HEK293 (cell line): Measurements from ENCODE around the gene HOXA3.

Source experiments
- CTCF ChIA-PET: fragments of 350-600 bp; formaldehyde crosslinking; extraction: SDS; loops from one replicate; lab custom pipeline; 2021; ENCODE audit warnings: antibody characterized with exemption; lab: Yijun Ruan, JAX
- POLR2A ChIA-PET: fragments of 300-600 bp; formaldehyde crosslinking; extraction: SDS; loops from one replicate; lab custom pipeline; 2020; ENCODE audit warnings: antibody characterized with exemption, inconsistent platforms; lab: Yijun Ruan, JAX
- H3K27ac ChIP-seq: fragments of 200-500 bp; sonication (Bioruptor generic); 2 replicates; pipeline ENCODE4 v1.5.1; 2014; ENCODE audit warnings: low read depth, low read length, control low read depth, inconsistent platforms; ENCODE audit errors: extremely low read depth
- H3K36me3 ChIP-seq, 2 experiments: fragments of 200-500 bp in 1 of 2; sonication (Bioruptor generic) in 1 of 2; 1 replicate in 1 of 2; 2 replicates in 1 of 2; pipeline ENCODE4 v1.5.1; 2014 to 2017; ENCODE audit warnings: inconsistent platforms in 2 of 2, low read length in 2 of 2; ENCODE audit not compliant: control insufficient read depth in 2 of 2, insufficient read depth in 1 of 2
- H3K4me1 ChIP-seq: fragments of 200-500 bp; sonication (Bioruptor generic); 2 replicates; pipeline ENCODE4 v1.5.1; 2014; ENCODE audit warnings: mild to moderate bottlenecking, low read length, inconsistent platforms; ENCODE audit not compliant: control insufficient read depth, insufficient read depth
- H3K4me3 ChIP-seq: 2 replicates; pipeline ENCODE4 v1.5.1; 2011; ENCODE audit warnings: low read depth, mild to moderate bottlenecking, control low read depth, low read length, moderate library complexity
- H3K9me3 ChIP-seq: fragments of 200-500 bp; sonication (Bioruptor generic); 2 replicates; pipeline ENCODE4 v1.5.1; 2014; ENCODE audit warnings: low read depth, low read length, inconsistent platforms; ENCODE audit not compliant: control insufficient read depth, insufficient read depth
- FEZF1 ChIP-seq: fragments of 450-650 bp; formaldehyde crosslinking; IDR thresholded peaks from 2 replicates; pipeline ENCODE4 v1.5.1; 2016; ENCODE audit warnings: missing biosample characterization, missing genetic modification characterization
- GLI4 ChIP-seq: fragments of 450-650 bp; formaldehyde crosslinking; IDR thresholded peaks from 2 replicates; pipeline ENCODE4 v1.5.1; 2016; ENCODE audit warnings: missing biosample characterization, missing genetic modification characterization
- GLIS2 ChIP-seq: fragments of 450-650 bp; formaldehyde crosslinking; IDR thresholded peaks from 2 replicates; pipeline ENCODE4 v1.5.1; 2016; ENCODE audit warnings: missing biosample characterization, missing genetic modification characterization
- SCRT1 ChIP-seq: fragments of 450-650 bp; formaldehyde crosslinking; IDR thresholded peaks from 2 replicates; pipeline ENCODE4 v1.5.1; 2016; ENCODE audit warnings: missing biosample characterization, missing genetic modification characterization, borderline replicate concordance
- ZBTB17 ChIP-seq: fragments of 450-650 bp; formaldehyde crosslinking; IDR thresholded peaks from 2 replicates; pipeline ENCODE4 v1.5.1; 2016; ENCODE audit warnings: missing biosample characterization, missing genetic modification characterization
- ZBTB8A ChIP-seq: fragments of 450-650 bp; formaldehyde crosslinking; IDR thresholded peaks from 2 replicates; pipeline ENCODE4 v1.5.1; 2016; ENCODE audit warnings: missing biosample characterization, missing genetic modification characterization
- ZIC2 ChIP-seq: fragments of 450-650 bp; formaldehyde crosslinking; IDR thresholded peaks from 2 replicates; pipeline ENCODE4 v1.5.1; 2016; ENCODE audit warnings: missing biosample characterization, missing genetic modification characterization
- ZNF2 ChIP-seq: fragments of 450-650 bp; formaldehyde crosslinking; IDR thresholded peaks from 2 replicates; pipeline ENCODE4 v1.5.1; 2016; ENCODE audit warnings: missing biosample characterization, missing genetic modification characterization
- ZNF248 ChIP-seq: fragments of 450-650 bp; formaldehyde crosslinking; IDR thresholded peaks from 2 replicates; pipeline ENCODE4 v1.5.1; 2017; ENCODE audit warnings: missing biosample characterization, missing genetic modification characterization
- ZNF302 ChIP-seq: fragments of 450-650 bp; formaldehyde crosslinking; IDR thresholded peaks from 2 replicates; pipeline ENCODE4 v1.5.1; 2016; ENCODE audit warnings: missing biosample characterization, missing genetic modification characterization, low read depth
- ZNF335 ChIP-seq: fragments of 450-650 bp; formaldehyde crosslinking; conservative IDR thresholded peaks from 2 replicates; pipeline ENCODE4 v1.5.1; 2016; ENCODE audit warnings: missing biosample characterization, missing genetic modification characterization
- ZNF350 ChIP-seq: fragments of 450-650 bp; formaldehyde crosslinking; IDR thresholded peaks from 2 replicates; pipeline ENCODE4 v1.5.0; 2017; ENCODE audit warnings: missing biosample characterization, mild to moderate bottlenecking, missing genetic modification characterization
- ZNF366 ChIP-seq: fragments of 450-650 bp; formaldehyde crosslinking; conservative IDR thresholded peaks from 2 replicates; pipeline ENCODE4 v1.5.1; 2016; ENCODE audit warnings: missing biosample characterization, missing genetic modification characterization
- ZNF37A ChIP-seq: fragments of 450-650 bp; IDR thresholded peaks from 2 replicates; pipeline ENCODE4 v1.5.1; 2018; ENCODE audit warnings: missing biosample characterization, missing genetic modification characterization
- ZNF48 ChIP-seq: fragments of 450-650 bp; formaldehyde crosslinking; IDR thresholded peaks from 2 replicates; pipeline ENCODE4 v1.5.1; 2016; ENCODE audit warnings: missing biosample characterization, missing genetic modification characterization
- ZNF501 ChIP-seq: fragments of 450-650 bp; formaldehyde crosslinking; IDR thresholded peaks from 2 replicates; pipeline ENCODE4 v1.5.1; 2016; ENCODE audit warnings: missing biosample characterization, missing genetic modification characterization
- ZNF560 ChIP-seq: fragments of 450-650 bp; formaldehyde crosslinking; IDR thresholded peaks from 2 replicates; pipeline ENCODE4 v1.5.1; 2017; ENCODE audit warnings: missing biosample characterization, missing genetic modification characterization, borderline replicate concordance
- ZNF596 ChIP-seq: fragments of 450-650 bp; IDR thresholded peaks from 2 replicates; pipeline ENCODE4 v1.5.0; 2018; ENCODE audit warnings: missing biosample characterization, mild to moderate bottlenecking, missing genetic modification characterization, moderate library complexity
- ZXDB ChIP-seq: fragments of 450-650 bp; formaldehyde crosslinking; IDR thresholded peaks from 2 replicates; pipeline ENCODE4 v1.5.1; 2016; ENCODE audit warnings: missing biosample characterization, missing genetic modification characterization
- TF ChIP-seq, protein P1 (sequence below): sonication (generic); formaldehyde crosslinking; IDR thresholded peaks from 2 replicates; pipeline ENCODE4 v1.8.1; 2022; ENCODE audit warnings: mild to moderate bottlenecking, moderate library complexity, missing genetic modification reagents
- TF ChIP-seq, protein P2 (sequence below): fragments of 450-650 bp; formaldehyde crosslinking; IDR thresholded peaks from 2 replicates; pipeline ENCODE4 v1.5.1; 2016; ENCODE audit warnings: missing biosample characterization, missing genetic modification characterization
- TF ChIP-seq, protein P3 (sequence below): fragments of 450-650 bp; formaldehyde crosslinking; IDR thresholded peaks from 2 replicates; pipeline ENCODE4 v1.5.1; 2017; ENCODE audit warnings: missing biosample characterization, missing genetic modification characterization
- TF ChIP-seq, protein P4 (sequence below): fragments of 450-650 bp; formaldehyde crosslinking; IDR thresholded peaks from 2 replicates; pipeline ENCODE4 v1.5.1; 2017; ENCODE audit warnings: missing biosample characterization, missing genetic modification characterization
- TF ChIP-seq, protein P5 (sequence below): fragments of 450-650 bp; formaldehyde crosslinking; IDR thresholded peaks from 2 replicates; pipeline ENCODE4 v1.5.1; 2017; ENCODE audit warnings: missing biosample characterization, missing genetic modification characterization

The HOXA3 gene

DNA sequence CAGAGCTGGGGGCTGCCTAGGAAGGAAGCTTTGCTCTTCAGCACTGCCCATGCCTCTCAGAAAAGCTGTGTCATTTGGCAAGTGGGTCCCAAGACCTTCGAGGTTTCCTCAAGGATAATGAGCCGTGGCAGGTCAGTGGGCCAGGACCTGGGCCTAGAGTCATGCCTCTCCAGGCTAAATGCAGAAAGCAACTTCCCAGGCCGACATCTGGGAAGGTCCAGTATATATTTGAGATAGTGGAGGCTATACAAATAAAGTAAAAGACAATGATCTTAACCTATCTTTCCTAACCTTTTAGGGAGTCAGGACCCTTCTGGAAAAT is 24.1 kb upstream of the HOXA3 start:
- TF ChIP-seq, protein P1, sequence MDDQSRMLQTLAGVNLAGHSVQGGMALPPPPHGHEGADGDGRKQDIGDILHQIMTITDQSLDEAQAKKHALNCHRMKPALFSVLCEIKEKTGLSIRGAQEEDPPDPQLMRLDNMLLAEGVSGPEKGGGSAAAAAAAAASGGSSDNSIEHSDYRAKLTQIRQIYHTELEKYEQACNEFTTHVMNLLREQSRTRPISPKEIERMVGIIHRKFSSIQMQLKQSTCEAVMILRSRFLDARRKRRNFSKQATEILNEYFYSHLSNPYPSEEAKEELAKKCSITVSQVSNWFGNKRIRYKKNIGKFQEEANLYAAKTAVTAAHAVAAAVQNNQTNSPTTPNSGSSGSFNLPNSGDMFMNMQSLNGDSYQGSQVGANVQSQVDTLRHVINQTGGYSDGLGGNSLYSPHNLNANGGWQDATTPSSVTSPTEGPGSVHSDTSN (CRISPR knock-in tag): no peak
- TF ChIP-seq, protein P2, sequence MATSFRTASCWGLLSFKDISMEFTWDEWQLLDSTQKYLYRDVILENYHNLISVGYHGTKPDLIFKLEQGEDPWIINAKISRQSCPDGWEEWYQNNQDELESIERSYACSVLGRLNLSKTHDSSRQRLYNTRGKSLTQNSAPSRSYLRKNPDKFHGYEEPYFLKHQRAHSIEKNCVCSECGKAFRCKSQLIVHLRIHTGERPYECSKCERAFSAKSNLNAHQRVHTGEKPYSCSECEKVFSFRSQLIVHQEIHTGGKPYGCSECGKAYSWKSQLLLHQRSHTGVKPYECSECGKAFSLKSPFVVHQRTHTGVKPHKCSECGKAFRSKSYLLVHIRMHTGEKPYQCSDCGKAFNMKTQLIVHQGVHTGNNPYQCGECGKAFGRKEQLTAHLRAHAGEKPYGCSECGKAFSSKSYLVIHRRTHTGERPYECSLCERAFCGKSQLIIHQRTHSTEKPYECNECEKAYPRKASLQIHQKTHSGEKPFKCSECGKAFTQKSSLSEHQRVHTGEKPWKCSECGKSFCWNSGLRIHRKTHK (tag by site-specific recombination): no peak
- TF ChIP-seq, protein P3, sequence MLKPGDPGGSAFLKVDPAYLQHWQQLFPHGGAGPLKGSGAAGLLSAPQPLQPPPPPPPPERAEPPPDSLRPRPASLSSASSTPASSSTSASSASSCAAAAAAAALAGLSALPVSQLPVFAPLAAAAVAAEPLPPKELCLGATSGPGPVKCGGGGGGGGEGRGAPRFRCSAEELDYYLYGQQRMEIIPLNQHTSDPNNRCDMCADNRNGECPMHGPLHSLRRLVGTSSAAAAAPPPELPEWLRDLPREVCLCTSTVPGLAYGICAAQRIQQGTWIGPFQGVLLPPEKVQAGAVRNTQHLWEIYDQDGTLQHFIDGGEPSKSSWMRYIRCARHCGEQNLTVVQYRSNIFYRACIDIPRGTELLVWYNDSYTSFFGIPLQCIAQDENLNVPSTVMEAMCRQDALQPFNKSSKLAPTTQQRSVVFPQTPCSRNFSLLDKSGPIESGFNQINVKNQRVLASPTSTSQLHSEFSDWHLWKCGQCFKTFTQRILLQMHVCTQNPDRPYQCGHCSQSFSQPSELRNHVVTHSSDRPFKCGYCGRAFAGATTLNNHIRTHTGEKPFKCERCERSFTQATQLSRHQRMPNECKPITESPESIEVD (tag by site-specific recombination): no peak
- no peak for TF ChIP-seq ZNF48
- TF ChIP-seq ZNF560 (tag by site-specific recombination): no peak
- TF ChIP-seq ZNF248: no peak
- TF ChIP-seq GLIS2 (tag by site-specific recombination): no peak
- no peak for TF ChIP-seq ZNF350
- TF ChIP-seq, protein P4, sequence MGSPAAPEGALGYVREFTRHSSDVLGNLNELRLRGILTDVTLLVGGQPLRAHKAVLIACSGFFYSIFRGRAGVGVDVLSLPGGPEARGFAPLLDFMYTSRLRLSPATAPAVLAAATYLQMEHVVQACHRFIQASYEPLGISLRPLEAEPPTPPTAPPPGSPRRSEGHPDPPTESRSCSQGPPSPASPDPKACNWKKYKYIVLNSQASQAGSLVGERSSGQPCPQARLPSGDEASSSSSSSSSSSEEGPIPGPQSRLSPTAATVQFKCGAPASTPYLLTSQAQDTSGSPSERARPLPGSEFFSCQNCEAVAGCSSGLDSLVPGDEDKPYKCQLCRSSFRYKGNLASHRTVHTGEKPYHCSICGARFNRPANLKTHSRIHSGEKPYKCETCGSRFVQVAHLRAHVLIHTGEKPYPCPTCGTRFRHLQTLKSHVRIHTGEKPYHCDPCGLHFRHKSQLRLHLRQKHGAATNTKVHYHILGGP: no peak
- TF ChIP-seq ZNF302 (tag by site-specific recombination): no peak
- no peak for TF ChIP-seq ZNF2 (tag by site-specific recombination)
- Histone ChIP-seq H3K4me3 (peak overlapping the region; percentile 76), H3K36me3 (peaks cover 2 to 3% of the 10 kb centered on the region in 2 experiments; a peak in 2 of 3 replicates), H3K27ac (peak overlapping the region; percentile 100), H3K9me3 (no peaks in the 10 kb centered on the region), H3K4me1 (peaks cover 23% of the 10 kb centered on the region)
- POLR2A ChIA-PET: interaction anchor here (1.1 to 11.2 kb wide), 5 partner anchors 8 to 61 kb away, joined by 3 to 237 read pairs (median 5); partner anchors contain the start of genes HOXA11 and HOXA7
- CTCF ChIA-PET: interaction anchor here (0.8 to 3.7 kb wide), 3 partner anchors 8 to 26 kb away, joined by 3 to 10 read pairs (median 7); partner anchors contain the start of gene HOXA11

DNA sequence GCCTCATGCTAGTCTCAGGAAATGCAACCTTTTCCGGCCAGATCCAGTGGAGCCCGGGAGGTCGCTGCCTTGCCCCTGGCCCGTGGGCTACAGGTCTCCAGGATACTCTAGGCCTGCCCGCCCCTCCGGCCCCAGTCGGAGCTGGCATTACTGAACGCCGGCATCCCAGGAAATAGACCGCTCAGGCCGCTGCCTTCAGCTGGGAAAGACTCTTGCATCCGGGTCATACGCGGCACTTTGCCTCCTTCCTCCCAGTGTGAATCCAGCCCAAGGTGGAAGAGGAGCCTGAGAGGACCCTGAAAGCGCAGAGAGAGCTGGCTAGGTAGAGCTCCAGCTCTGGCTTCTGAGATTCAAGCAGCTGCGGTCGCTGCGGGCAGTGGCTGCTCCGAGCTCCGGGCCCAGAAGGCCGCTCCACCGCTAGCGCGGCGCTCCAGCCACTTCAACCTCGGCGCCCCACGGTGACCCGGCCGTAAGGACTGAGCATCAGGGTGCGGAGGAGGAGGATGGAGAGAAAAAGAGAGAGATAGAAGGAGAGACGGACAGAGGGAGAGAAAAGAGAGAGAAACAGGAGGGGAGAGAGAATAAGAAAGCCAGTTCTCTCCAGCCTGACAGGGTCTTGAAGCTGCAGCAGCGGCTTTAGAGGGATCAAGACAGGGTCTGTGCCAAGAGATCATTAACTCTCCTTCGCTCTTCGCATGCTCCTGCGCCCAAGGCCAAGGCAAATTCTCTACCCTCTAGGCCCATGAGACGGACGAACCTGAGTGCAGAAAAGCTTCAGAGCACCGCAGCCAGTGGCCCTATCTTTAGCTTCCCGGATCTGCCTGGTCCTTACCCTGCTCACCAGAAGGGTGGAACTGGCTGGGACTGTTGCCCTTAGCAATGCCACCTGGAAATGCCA is 23.5 kb upstream of the HOXA3 start:
- Histone ChIP-seq H3K27ac (peak overlapping the region; percentile 100), H3K4me3 (peak overlapping the region; percentile 76), H3K36me3 (peaks cover 6 to 8% of the 10 kb centered on the region in 2 experiments), H3K9me3 (no peaks in the 10 kb centered on the region), H3K4me1 (peaks cover 16% of the 10 kb centered on the region)
- ChIA-PET CTCF (interaction anchor here (0.7 to 3.7 kb wide), 4 partner anchors 9 to 465 kb away, joined by 3 to 10 read pairs (median 5); partner anchors contain the start of gene HOXA11), POLR2A (interaction anchor here (0.5 to 11.2 kb wide), 15 partner anchors 9 to 1313 kb away, joined by 3 to 237 read pairs (median 4); partner anchors contain the start of genes CBX3, HOXA11, HOXA13 and HOXA3)
- 0 out of 2 replicates have a peak, but pooled peaks have one; percentile 28 for TF ChIP-seq SCRT1 (tag by site-specific recombination)
- TF ChIP-seq ZXDB: 0 out of 2 replicates have a peak, but pooled peaks have one; percentile 8
- TF ChIP-seq ZIC2 (tag by site-specific recombination): 0 out of 2 replicates have a peak, but pooled peaks have one; percentile 18
- peak; percentile 84 for TF ChIP-seq ZNF366 (tag by site-specific recombination)
- no peak; the same call in 1 of the 2 replicates for TF ChIP-seq ZBTB8A
- peak; percentile 55; the same call in 1 of the 2 replicates for TF ChIP-seq ZNF596
- TF ChIP-seq, protein P5, sequence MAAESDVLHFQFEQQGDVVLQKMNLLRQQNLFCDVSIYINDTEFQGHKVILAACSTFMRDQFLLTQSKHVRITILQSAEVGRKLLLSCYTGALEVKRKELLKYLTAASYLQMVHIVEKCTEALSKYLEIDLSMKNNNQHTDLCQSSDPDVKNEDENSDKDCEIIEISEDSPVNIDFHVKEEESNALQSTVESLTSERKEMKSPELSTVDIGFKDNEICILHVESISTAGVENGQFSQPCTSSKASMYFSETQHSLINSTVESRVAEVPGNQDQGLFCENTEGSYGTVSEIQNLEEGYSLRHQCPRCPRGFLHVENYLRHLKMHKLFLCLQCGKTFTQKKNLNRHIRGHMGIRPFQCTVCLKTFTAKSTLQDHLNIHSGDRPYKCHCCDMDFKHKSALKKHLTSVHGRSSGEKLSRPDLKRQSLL (tag by site-specific recombination): 0 out of 2 replicates have a peak, but pooled peaks have one; percentile 10
- no peak for TF ChIP-seq ZNF37A
- TF ChIP-seq FEZF1 (tag by site-specific recombination): peak; percentile 51; the same call in 1 of the 2 replicates
- TF ChIP-seq GLI4 (tag by site-specific recombination): peak; percentile 95
- peak; percentile 32 for TF ChIP-seq ZNF335
- TF ChIP-seq ZNF501 (tag by site-specific recombination): no peak; the same call in 1 of the 2 replicates
- peak; percentile 55; the same call in 1 of the 2 replicates for TF ChIP-seq ZBTB17 (tag by site-specific recombination)
